B cell (primary cell): Measurements from ENCODE around the gene ALDOA.

Source experiments
- EZH2 ChIP-seq: IDR thresholded peaks from 2 replicates; pipeline ENCODE4 v1.6.1; 2012; ENCODE audit warnings: borderline replicate concordance, low read depth, mild to moderate bottlenecking, moderate library complexity, low read length; ENCODE audit not compliant: insufficient read depth, poor library complexity, severe bottlenecking
- TF ChIP-seq, protein P1 (sequence below): fragments of 200-600 bp; IDR thresholded peaks from one replicate; pipeline ENCODE4 v1.8.0; 2022; ENCODE audit warnings: antibody characterized with exemption, mild to moderate bottlenecking

DNA sequence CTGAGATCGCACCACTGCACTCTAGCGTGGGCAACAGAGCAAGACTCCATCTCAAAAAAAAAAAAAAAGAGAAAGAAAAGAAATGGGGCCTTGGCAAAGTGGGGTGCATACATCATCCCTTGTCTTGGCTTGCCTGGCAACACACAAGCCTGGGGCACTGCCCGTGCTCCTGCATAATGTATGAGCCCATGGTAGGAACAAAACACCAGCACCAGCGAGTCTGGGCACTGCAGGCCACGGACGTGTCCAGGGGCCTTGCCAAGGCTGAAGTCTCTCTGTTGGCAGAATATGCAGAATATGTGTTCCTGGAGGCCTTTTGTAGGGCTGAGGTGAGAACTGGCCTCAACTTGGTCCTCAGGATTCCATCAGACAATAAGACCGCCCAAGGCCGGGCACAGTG lies 15.7 kb upstream of the ALDOA start:
- TF ChIP-seq, protein P1, sequence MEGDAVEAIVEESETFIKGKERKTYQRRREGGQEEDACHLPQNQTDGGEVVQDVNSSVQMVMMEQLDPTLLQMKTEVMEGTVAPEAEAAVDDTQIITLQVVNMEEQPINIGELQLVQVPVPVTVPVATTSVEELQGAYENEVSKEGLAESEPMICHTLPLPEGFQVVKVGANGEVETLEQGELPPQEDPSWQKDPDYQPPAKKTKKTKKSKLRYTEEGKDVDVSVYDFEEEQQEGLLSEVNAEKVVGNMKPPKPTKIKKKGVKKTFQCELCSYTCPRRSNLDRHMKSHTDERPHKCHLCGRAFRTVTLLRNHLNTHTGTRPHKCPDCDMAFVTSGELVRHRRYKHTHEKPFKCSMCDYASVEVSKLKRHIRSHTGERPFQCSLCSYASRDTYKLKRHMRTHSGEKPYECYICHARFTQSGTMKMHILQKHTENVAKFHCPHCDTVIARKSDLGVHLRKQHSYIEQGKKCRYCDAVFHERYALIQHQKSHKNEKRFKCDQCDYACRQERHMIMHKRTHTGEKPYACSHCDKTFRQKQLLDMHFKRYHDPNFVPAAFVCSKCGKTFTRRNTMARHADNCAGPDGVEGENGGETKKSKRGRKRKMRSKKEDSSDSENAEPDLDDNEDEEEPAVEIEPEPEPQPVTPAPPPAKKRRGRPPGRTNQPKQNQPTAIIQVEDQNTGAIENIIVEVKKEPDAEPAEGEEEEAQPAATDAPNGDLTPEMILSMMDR = no peak
- no peak for TF ChIP-seq EZH2
